DMS 273 treated with DMSO at 0.1 percent for 48 hours (cell line): ENCODE results near the gene GRIK4.
A peak's percentile ranks its signal among the peaks of the same experiment; 100 is the strongest.
"Not testable (repeated sequence)": the region's sequence is repeated elsewhere in the genome, so short reads cannot be mapped to it uniquely, and the experiment has no call there.

ENCODE experiments used
- DNase-seq: peaks from one replicate; lab custom pipeline; 2025; lab: John Stamatoyannopoulos, UW

Gene GRIK4

GRCh38 chr11:120511116-120511819 is at the start of gene GRIK4:
GRIK4 (plus strand) TSS chr11:120511748; CDS start chr11:120660319, 148,571 bp downstream.
- DNase-seq: peak; percentile 46

- DNase-seq: no peak
These were observed 48.7 kb upstream of the GRIK4 start for GRCh38 chr11:120462825-120463224.

- no peak for DNase-seq
These were observed 45.5 kb upstream of the GRIK4 start for GRCh38 chr11:120465921-120466534.

- DNase-seq: no peak
These were observed 43.9 kb upstream of the GRIK4 start for GRCh38 chr11:120467627-120468026.

- DNase-seq: no peak
These were observed 40.4 kb upstream of the GRIK4 start for GRCh38 chr11:120471131-120471530.

GRCh38 chr11:120471994-120472393 is 39.6 kb upstream of the GRIK4 start:
- DNase-seq: no peak

- no peak for DNase-seq
These were observed 38.0 kb upstream of the GRIK4 start for GRCh38 chr11:120473503-120473902.

GRCh38 chr11:120482149-120482548 is 29.4 kb upstream of the GRIK4 start:
- no peak for DNase-seq

GRCh38 chr11:120484722-120485121 is 26.8 kb upstream of the GRIK4 start:
- no peak for DNase-seq

GRCh38 chr11:120486138-120486537 is 25.4 kb upstream of the GRIK4 start:
- no peak for DNase-seq

GRCh38 chr11:120489799-120490198 is 21.7 kb upstream of the GRIK4 start:
- no peak for DNase-seq

- DNase-seq: no peak
These were observed 19.1 kb upstream of the GRIK4 start for GRCh38 chr11:120492486-120492885.

GRCh38 chr11:120494595-120494994 is 17.0 kb upstream of the GRIK4 start:
- DNase-seq: no peak

GRCh38 chr11:120499088-120499487 is 12.5 kb upstream of the GRIK4 start:
- DNase-seq: no peak

GRCh38 chr11:120499859-120500258 is 11.7 kb upstream of the GRIK4 start:
- no peak for DNase-seq

GRCh38 chr11:120500414-120501071 is 11.0 kb upstream of the GRIK4 start:
- no peak for DNase-seq

- no peak for DNase-seq
These were observed 10.1 kb upstream of the GRIK4 start for GRCh38 chr11:120501440-120501839.

- no peak for DNase-seq
These were observed 9.4 kb upstream of the GRIK4 start for GRCh38 chr11:120501976-120502755.

- DNase-seq: not testable (repeated sequence)
These were observed 8.0 kb upstream of the GRIK4 start for GRCh38 chr11:120503529-120503928.

GRCh38 chr11:120505801-120506425 is 5.6 kb upstream of the GRIK4 start:
- no peak for DNase-seq

GRCh38 chr11:120509346-120510053 is 2.0 kb upstream of the GRIK4 start:
- no peak for DNase-seq
